Erythroblast (primary cell): ENCODE results near the gene TOLLIP.

Source experiments
- GATA1 ChIP-seq: IDR thresholded peaks from 2 replicates; pipeline ENCODE4 v1.6.1; 2011; ENCODE audit warnings: low read depth, mild to moderate bottlenecking, control low read depth, low read length, moderate library complexity
- POLR2A ChIP-seq: IDR thresholded peaks from 2 replicates; pipeline ENCODE4 v1.6.1; 2011; ENCODE audit warnings: mild to moderate bottlenecking, low read length

GRCh38 chr11:1300121-1300520, 9.3 kb downstream of the TOLLIP start:
- TF ChIP-seq POLR2A (no peak), GATA1 (no peak)
